ENCODE results near the gene MYO1F.
"Not testable (repeated sequence)": the region's sequence is repeated elsewhere in the genome, so short reads cannot be mapped to it uniquely, and the experiment has no call there.

Gene MYO1F

DNA sequence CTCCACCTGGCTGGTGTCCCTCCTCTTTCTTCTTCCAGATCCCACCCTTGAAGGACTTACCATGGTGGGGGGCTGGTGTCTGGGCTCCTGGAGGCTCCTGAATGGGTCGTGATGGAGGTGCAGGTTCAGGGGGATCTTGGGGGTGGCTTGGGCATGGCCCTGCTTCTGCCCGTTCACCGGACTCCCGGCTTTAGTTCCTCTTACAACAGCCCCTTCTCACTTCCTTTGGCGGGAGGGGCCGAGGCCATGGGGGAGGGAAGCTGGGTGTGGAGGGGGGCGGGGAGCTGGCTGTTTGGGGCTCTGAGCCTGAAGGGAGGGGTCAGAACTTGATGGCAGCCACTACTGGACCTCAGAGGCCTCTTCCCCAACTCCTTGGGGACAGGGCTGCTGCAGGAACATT, at the start of gene MYO1F:
MYO1F (minus strand) TSS at position 196 of the 400 bp plus-strand sequence; CDS start at position 63, 133 bp downstream.
- no peak for DNase-seq

DNA sequence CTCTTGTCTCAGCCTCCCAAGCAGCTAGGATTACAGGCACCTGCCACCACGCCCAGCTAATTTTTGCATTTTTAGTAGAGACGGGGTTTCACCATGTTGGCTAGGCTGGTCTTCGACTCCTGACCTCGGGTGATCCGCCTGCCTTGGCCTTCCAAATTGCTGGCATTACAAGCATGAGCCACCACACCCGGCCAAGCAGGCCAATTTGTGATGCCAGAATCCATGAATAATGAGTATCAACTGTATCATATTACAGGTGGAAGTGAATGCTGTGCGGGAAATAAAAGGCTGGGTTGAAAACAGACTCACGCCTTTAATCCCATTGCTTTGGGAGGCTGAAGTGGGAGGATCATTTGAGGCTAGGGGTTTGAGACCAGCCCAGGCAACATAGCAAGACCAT, 49.6 kb upstream of the MYO1F start:
- DNase-seq, result no peak

- DNase-seq, result not testable (repeated sequence)
Observed at GRCh38 chr19:8622886-8623285, 45.6 kb upstream of the MYO1F start.

GRCh38 chr19:8618751-8619150, 41.5 kb upstream of the MYO1F start:
- no peak for DNase-seq

- DNase-seq, result no peak
Observed at GRCh38 chr19:8617984-8618383, 40.7 kb upstream of the MYO1F start.

DNA sequence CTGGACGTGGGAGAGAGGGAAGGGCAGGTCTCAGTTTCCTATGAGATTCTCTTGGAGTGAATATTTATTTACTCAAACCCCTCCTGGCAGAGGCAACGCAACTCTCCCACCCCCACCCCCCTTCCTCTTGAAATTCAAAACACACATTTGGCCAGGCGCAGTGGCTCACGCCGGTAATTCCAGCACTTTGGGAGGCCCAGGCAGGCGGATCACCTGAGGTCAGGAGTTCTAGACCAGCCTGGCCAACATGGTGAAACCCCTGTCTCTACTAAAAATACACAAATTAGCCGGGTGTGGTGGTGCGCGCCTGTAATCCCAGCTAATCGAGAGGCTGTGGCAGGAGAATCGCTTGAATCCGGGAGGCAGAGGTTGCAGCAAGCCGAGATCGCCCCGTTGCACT, 40.1 kb upstream of the MYO1F start:
- DNase-seq, result not testable (repeated sequence)

DNA sequence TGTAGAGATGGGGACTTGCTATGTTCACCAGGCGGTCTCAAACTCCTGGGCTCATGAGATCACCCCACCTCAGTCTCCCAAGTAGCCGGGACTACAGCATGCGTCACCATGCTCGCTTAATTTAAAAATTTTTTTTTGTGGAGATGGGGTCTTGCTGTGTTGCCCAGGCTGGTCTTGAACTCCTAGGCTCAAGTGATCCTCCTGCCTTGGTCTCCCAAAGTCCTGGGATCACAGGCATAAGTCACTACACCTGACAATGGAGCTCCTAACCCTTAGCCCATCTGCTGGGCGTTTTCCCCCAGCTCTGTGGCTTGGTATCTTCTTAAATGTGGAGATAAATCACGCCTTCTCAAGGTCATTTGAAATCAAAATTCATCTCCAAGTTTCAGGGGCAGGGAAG, 39.6 kb upstream of the MYO1F start:
- DNase-seq, result no peak

GRCh38 chr19:8615813-8616596, 38.8 kb upstream of the MYO1F start:
- peak; percentile 70 for DNase-seq

- DNase-seq, result no peak
Observed at GRCh38 chr19:8615024-8615423, 37.8 kb upstream of the MYO1F start.

DNA sequence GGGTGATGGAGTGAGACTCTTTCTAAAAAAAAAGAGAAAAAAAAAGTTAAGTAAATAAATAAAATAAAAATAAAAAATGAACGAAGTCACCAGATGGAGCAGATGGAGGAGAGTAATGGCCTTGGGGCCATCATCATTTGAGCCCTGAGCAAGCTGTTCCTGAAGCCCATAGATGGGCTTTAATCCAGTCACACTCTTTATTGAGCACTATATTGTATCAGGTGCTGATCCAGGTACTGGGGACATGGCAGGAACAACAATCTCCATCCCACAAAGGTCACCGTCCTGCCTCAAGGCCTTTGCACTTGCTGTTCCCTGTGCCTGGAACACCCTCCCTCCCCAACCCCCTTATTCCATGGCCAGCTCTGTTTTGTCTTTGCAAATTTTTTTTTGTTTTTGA, 37.2 kb upstream of the MYO1F start:
- DNase-seq, result no peak

DNA sequence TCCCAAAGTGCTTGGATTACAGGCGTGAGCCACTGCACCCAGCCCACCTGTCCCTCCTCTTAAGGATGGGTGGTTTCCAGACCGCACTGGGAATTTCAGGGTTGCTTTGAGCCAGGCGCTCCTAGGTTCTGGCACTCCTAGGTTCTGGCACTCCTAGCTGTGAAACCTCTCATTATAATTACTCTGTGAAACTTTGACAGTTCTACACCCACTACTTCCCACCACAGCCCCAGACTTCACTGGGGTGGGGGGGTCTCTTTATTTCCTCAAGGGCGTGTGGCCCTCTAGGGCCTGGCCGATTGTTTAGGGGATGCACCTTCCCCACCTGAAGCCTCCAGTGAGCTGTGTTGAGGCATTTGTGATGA, 35.5 kb upstream of the MYO1F start:
- no peak for DNase-seq

- no peak for DNase-seq
Observed at GRCh38 chr19:8611877-8612806, 34.9 kb upstream of the MYO1F start.

GRCh38 chr19:8611391-8611876, 34.2 kb upstream of the MYO1F start:
- DNase-seq, result peak; percentile 41

DNA sequence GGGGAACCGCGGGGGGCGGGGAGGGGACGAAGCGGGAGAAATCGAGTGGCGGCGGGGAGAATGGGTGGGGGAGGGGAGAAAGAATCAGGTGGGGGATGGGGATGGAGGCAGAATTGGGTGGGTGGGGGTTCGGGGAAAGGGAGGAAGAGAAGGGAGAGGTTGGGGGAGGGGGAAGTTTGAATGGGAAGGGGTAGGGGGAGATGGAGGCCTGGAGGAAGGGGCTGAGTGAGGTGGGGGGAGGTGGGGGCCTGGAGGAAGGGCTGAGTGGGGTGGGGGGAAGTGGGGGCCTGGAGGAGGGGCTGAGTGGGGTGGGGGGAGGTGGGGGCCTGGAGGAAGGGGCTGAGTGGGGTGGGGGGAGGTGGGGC, 33.7 kb upstream of the MYO1F start:
- no peak for DNase-seq

DNA sequence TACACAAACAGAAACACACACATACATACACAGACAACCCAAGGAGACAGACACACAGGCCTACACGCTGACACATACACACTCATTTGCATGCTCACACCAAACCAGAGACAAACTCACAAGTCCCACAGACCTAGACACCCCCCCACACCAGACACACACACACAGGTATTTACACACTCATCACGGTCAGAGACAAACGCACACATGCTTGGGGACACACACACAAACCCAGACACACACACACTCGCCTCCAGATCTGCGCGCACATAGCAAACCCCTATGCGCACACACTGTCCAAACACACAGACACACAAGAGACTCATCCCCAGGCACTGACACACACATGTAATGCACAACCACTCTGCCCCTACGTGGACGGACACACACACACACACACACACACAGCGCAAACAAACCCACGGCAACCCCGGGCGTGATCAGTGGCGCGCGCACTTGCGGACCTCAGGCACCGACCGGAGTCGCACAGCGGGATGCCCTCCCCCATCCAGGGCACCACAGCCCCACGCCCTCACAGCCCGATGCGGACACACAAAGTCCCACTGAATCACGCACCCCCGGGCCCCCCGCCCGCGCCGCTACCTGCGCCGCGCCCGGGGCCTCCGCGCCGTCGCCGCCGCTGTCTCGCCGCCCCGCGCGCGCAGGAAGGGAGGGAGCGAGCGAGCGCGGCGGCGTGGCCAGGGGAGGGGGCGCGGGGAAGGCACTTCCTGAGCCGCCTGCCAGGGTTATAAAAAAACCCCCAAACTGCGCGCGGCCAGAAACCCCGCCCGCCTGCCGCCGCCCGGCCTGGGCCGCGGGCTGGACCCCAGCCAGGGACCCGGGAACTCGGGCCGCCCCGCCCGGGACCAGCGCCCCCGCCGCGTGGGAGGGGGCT, 33.0 kb upstream of the MYO1F start, which contains the start of gene ADAMTS10:
ADAMTS10 (minus strand) TSS at position 675 of the 895 bp plus-strand sequence. CDS start 5,005 bp downstream, outside the sequence.
- DNase-seq, result peak; percentile 77

GRCh38 chr19:8609279-8610040, 32.2 kb upstream of the MYO1F start:
- DNase-seq, result peak; percentile 93

GRCh38 chr19:8608941-8609278, 31.7 kb upstream of the MYO1F start:
- no peak for DNase-seq

- DNase-seq, result no peak
Observed at GRCh38 chr19:8607386-8607785, 30.1 kb upstream of the MYO1F start.

DNA sequence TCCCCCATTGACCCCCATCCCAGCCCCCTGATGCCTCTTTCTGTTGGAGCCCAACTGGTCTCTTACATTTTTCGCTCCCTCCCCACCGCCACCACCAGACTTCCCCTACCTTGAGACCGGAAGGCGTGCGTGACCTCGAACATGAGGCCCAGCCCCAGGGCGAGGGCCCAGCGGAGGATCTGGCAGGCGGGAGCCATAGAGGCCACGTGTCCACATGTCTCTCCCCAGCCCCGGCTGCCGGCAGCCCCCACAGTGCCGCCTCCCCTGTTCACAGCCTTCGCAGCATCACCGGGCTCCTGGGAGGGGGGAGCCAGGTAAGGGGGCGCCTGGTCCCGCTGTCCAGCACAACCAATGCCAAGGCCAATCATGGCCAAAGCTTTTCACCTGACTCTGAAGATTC, 28.3 kb upstream of the MYO1F start:
- no peak for DNase-seq

- DNase-seq, result no peak
Observed at GRCh38 chr19:8601796-8602195, 24.6 kb upstream of the MYO1F start.

- DNase-seq, result no peak
Observed at GRCh38 chr19:8600816-8601215, 23.6 kb upstream of the MYO1F start.

- no peak for DNase-seq
Observed at GRCh38 chr19:8600064-8600463, 22.8 kb upstream of the MYO1F start.
